KMS-11 (cell line): Measurements from ENCODE around the gene IFNAR1.

Experiments
- H2AFZ ChIP-seq: fragments of 200-600 bp; sonication (generic); 2 replicates; pipeline ENCODE4 v1.6.1; 2016; ENCODE audit warnings: antibody characterized with exemption, mixed run types, low read depth
- H3K27ac ChIP-seq: fragments of 200-600 bp; sonication (generic); 2 replicates; pipeline ENCODE4 v1.6.1; 2016; ENCODE audit warnings: mild to moderate bottlenecking, mixed run types
- H3K27me3 ChIP-seq: fragments of 200-600 bp; sonication (generic); 2 replicates; pipeline ENCODE4 v1.6.1; 2017; ENCODE audit warnings: mild to moderate bottlenecking, low read depth, mixed run types, moderate library complexity; ENCODE audit not compliant: insufficient read depth
- H3K36me3 ChIP-seq: fragments of 200-600 bp; sonication (generic); 2 replicates; pipeline ENCODE4 v1.6.1; 2017; ENCODE audit warnings: mild to moderate bottlenecking, mixed run types; ENCODE audit not compliant: insufficient read depth
- H3K4me1 ChIP-seq: fragments of 200-600 bp; sonication (generic); 2 replicates; pipeline ENCODE4 v1.6.1; 2016; ENCODE audit warnings: mild to moderate bottlenecking, low read depth, mixed run types; ENCODE audit not compliant: poor library complexity, severe bottlenecking
- H3K4me2 ChIP-seq: fragments of 200-600 bp; sonication (generic); 2 replicates; pipeline ENCODE4 v1.7.0; 2016; ENCODE audit warnings: mild to moderate bottlenecking, mixed run types
- H3K4me3 ChIP-seq: fragments of 200-600 bp; sonication (generic); IDR thresholded peaks from 2 replicates; pipeline ENCODE4 v1.6.1; 2017; ENCODE audit warnings: low read depth, low read length, mixed read lengths; ENCODE audit not compliant: insufficient read depth
- H3K79me2 ChIP-seq: fragments of 200-600 bp; sonication (generic); 2 replicates; pipeline ENCODE4 v1.6.1; 2016; ENCODE audit warnings: low read depth, mixed run types; ENCODE audit not compliant: insufficient read depth
- H3K9ac ChIP-seq: fragments of 200-600 bp; sonication (generic); 2 replicates; pipeline ENCODE4 v1.6.1; 2016; ENCODE audit warnings: mild to moderate bottlenecking, mixed run types
- H4K20me1 ChIP-seq: fragments of 200-600 bp; sonication (generic); 2 replicates; pipeline ENCODE4 v1.6.1; 2016; ENCODE audit warnings: mild to moderate bottlenecking, mixed run types; ENCODE audit not compliant: insufficient read depth
- CTCF ChIP-seq: fragments of 200-600 bp; sonication (generic); conservative IDR thresholded peaks from 2 replicates; pipeline ENCODE4 v1.6.1; 2017; ENCODE audit warnings: low read depth, mild to moderate bottlenecking, antibody characterized with exemption, low read length, moderate library complexity, mixed read lengths

Gene IFNAR1

DNA sequence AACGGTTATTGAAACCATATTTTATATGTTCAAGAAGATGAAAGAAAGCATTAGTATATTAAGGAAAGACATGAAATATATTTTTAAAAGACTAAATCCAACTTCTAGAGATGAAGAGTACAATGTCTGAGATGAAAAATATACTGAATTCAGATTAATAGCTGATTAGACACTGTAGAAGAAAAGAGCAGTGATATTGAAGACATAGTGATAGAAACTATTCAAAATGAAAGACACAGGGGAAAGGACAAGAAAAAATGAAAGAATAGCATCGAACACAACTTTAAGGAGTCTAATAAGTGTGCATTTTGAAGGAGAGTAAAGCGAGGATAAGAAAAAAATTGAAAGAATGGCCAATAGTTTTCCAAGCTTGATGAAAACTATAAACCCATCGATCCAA is 11.2 kb upstream of the IFNAR1 start:
- H3K4me3 ChIP-seq: no peak overlapping the region
- no peaks in the 10 kb centered on the region for H3K79me2 ChIP-seq
- no peaks in the 10 kb centered on the region for H4K20me1 ChIP-seq
- TF ChIP-seq CTCF: no peak
- no peaks in the 10 kb centered on the region for H3K36me3 ChIP-seq
- peak overlapping the region; percentile 14; the same call in 1 of the 2 replicates for H3K4me2 ChIP-seq
- peaks cover 47% of the 10 kb centered on the region for H3K4me1 ChIP-seq
- no peak overlapping the region for H3K9ac ChIP-seq
- no peak overlapping the region for H2AFZ ChIP-seq
- no peak overlapping the region for H3K27ac ChIP-seq
- no peaks in the 10 kb centered on the region for H3K27me3 ChIP-seq

DNA sequence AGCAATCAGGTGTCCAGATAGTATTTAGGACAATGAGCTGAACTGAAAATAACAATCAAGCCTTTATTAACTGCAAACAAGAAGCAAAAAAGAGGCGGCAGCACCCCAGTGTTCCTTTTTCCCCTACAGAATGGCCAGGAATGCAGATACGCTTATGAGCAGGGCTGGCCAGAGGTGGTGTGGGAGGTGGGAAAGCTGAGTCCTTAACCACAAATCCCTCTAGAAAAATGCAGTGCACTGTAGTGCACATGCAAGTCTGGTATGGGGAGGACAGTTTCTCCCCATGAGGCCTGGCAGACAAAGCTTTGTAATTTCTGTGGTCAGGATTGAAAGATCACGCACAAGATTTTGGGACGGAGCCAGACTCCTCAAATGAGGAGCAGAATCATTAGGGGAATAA is 10.7 kb upstream of the IFNAR1 start:
- Histone ChIP-seq H3K36me3 (no peaks in the 10 kb centered on the region), H4K20me1 (no peaks in the 10 kb centered on the region), H3K27ac (no peak overlapping the region), H3K79me2 (no peaks in the 10 kb centered on the region), H2AFZ (no peak overlapping the region), H3K4me1 (peaks cover 44% of the 10 kb centered on the region), H3K9ac (no peak overlapping the region), H3K4me3 (no peak overlapping the region), H3K4me2 (peak overlapping the region; percentile 14; the same call in 1 of the 2 replicates), H3K27me3 (no peaks in the 10 kb centered on the region)
- TF ChIP-seq CTCF: no peak

GRCh38 chr21:33315946-33316710 is 8.6 kb upstream of the IFNAR1 start:
- Histone ChIP-seq H2AFZ (no peak overlapping the region), H4K20me1 (no peaks in the 10 kb centered on the region), H3K79me2 (no peaks in the 10 kb centered on the region), H3K4me3 (no peak overlapping the region), H3K27ac (no peak overlapping the region), H3K9ac (no peak overlapping the region), H3K27me3 (no peaks in the 10 kb centered on the region), H3K36me3 (no peaks in the 10 kb centered on the region), H3K4me2 (no peak overlapping the region), H3K4me1 (peaks cover 23% of the 10 kb centered on the region)
- TF ChIP-seq CTCF: no peak

GRCh38 chr21:33317145-33317544 is 7.6 kb upstream of the IFNAR1 start:
- no peaks in the 10 kb centered on the region for H4K20me1 ChIP-seq
- no peak overlapping the region for H3K4me3 ChIP-seq
- H3K79me2 ChIP-seq: no peaks in the 10 kb centered on the region
- no peak overlapping the region for H3K27ac ChIP-seq
- no peak overlapping the region for H2AFZ ChIP-seq
- H3K36me3 ChIP-seq: no peaks in the 10 kb centered on the region
- H3K4me2 ChIP-seq: no peak overlapping the region
- TF ChIP-seq CTCF: no peak
- H3K9ac ChIP-seq: no peak overlapping the region
- H3K27me3 ChIP-seq: no peaks in the 10 kb centered on the region
- H3K4me1 ChIP-seq: peaks cover 22% of the 10 kb centered on the region
